ENCODE measurements around the gene NXNL1. TPM values are rescaled to one million over a fixed set of nuclear protein-coding genes. Genes with fewer than 3 reads are reported as not detected.

Gene NXNL1
- total RNA-seq, 1 donor: not detected

- Histone ChIP-seq H4K20me1 (ENCODE audit: insufficient read depth, low read length) (no peaks in the 10 kb centered on the region), H3K27ac (ENCODE audit: low read depth, low read length) (no peak overlapping the region)
- no peak for TF ChIP-seq CTCF (IDR thresholded peaks at IDR 0.05; ENCODE audit: extremely low read depth, low read depth, low read length)
Observed at GRCh38 chr19:17436094-17436873, 24.4 kb downstream of the NXNL1 start.

GRCh38 chr19:17435218-17435617, 25.5 kb downstream of the NXNL1 start:
- Histone ChIP-seq H3K4me1 (ENCODE audit: insufficient read depth, low read length) (no peaks in the 10 kb centered on the region), H3K27me3 (ENCODE audit: insufficient read depth, low read length) (no peaks in the 10 kb centered on the region), H3K4me2 (ENCODE audit: insufficient read depth, low read length) (no peak overlapping the region), H4K20me1 (ENCODE audit: insufficient read depth, low read length) (no peaks in the 10 kb centered on the region), H3K27ac (ENCODE audit: low read depth, low read length) (no peak overlapping the region), H3K36me3 (ENCODE audit: insufficient read depth, low read length) (no peaks in the 10 kb centered on the region), H2AFZ (ENCODE audit: low read length) (no peak overlapping the region), H3K79me2 (ENCODE audit: insufficient read depth, low read length) (no peaks in the 10 kb centered on the region), H3K9me3 (ENCODE audit: low read depth, low read length) (no peaks in the 10 kb centered on the region), H3K4me3 (ENCODE audit: insufficient read depth, low read length) (no peak overlapping the region)
- DNase-seq (ENCODE audit: insufficient read length, low spot score, missing footprints): no peak
- no peak for TF ChIP-seq CTCF (IDR thresholded peaks at IDR 0.05; ENCODE audit: extremely low read depth, low read depth, low read length)

More at GRCh38 chr19:17436094-17436873, 24.4 kb downstream of the NXNL1 start:
- H3K9me3 ChIP-seq (ENCODE audit: low read depth, low read length): no peaks in the 10 kb centered on the region
- DNase-seq (ENCODE audit: insufficient read length, low spot score, missing footprints): peak; percentile 52
- H3K4me3 ChIP-seq (ENCODE audit: insufficient read depth, low read length): no peak overlapping the region
- H3K79me2 ChIP-seq (ENCODE audit: insufficient read depth, low read length): no peaks in the 10 kb centered on the region
- no peaks in the 10 kb centered on the region for H3K27me3 ChIP-seq (ENCODE audit: insufficient read depth, low read length)
- H3K4me1 ChIP-seq (ENCODE audit: insufficient read depth, low read length): no peaks in the 10 kb centered on the region
- no peak overlapping the region for H2AFZ ChIP-seq (ENCODE audit: low read length)
- H3K4me2 ChIP-seq (ENCODE audit: insufficient read depth, low read length): no peak overlapping the region
- H3K36me3 ChIP-seq (ENCODE audit: insufficient read depth, low read length): no peaks in the 10 kb centered on the region

GRCh38 chr19:17431417-17431816, 29.3 kb downstream of the NXNL1 start:
- Histone ChIP-seq H3K79me2 (ENCODE audit: insufficient read depth, low read length) (no peaks in the 10 kb centered on the region), H3K4me2 (ENCODE audit: insufficient read depth, low read length) (no peak overlapping the region), H3K36me3 (ENCODE audit: insufficient read depth, low read length) (no peaks in the 10 kb centered on the region), H3K27ac (ENCODE audit: low read depth, low read length) (no peak overlapping the region), H4K20me1 (ENCODE audit: insufficient read depth, low read length) (no peaks in the 10 kb centered on the region), H3K4me3 (ENCODE audit: insufficient read depth, low read length) (no peak overlapping the region), H3K27me3 (ENCODE audit: insufficient read depth, low read length) (no peaks in the 10 kb centered on the region), H2AFZ (ENCODE audit: low read length) (no peak overlapping the region), H3K4me1 (ENCODE audit: insufficient read depth, low read length) (no peaks in the 10 kb centered on the region), H3K9me3 (ENCODE audit: low read depth, low read length) (no peaks in the 10 kb centered on the region)
- no peak for TF ChIP-seq CTCF (IDR thresholded peaks at IDR 0.05; ENCODE audit: extremely low read depth, low read depth, low read length)
- DNase-seq (ENCODE audit: insufficient read length, low spot score, missing footprints): no peak

DNA sequence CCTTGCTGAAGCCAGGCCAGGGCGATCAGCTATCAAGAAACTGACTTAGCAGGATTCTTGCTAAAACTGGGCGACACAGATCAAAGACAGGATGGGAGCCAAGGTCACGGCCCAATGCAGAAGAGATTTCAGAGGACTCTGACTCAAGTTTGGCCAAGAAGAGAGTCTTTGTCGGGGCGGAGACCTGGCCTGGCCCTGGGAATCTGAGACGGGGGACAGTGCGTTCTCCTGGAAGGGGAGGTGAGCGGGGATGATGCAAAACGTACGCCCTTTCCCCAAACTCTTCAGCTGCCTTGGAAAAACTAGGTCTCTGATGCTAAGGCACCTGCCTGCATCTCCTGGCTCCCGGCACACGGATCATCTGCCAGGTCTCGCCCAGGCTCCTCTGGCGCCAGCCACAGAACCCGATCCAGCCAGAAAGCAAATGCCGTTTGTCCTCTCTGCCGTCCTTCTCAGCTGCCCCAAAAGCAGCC, 31.0 kb downstream of the NXNL1 start:
- no peaks in the 10 kb centered on the region for H4K20me1 ChIP-seq (ENCODE audit: insufficient read depth, low read length)
- H3K4me3 ChIP-seq (ENCODE audit: insufficient read depth, low read length): no peak overlapping the region
- H2AFZ ChIP-seq (ENCODE audit: low read length): no peak overlapping the region
- no peak overlapping the region for H3K27ac ChIP-seq (ENCODE audit: low read depth, low read length)
- no peak for TF ChIP-seq CTCF (IDR thresholded peaks at IDR 0.05; ENCODE audit: extremely low read depth, low read depth, low read length)
- no peaks in the 10 kb centered on the region for H3K9me3 ChIP-seq (ENCODE audit: low read depth, low read length)
- H3K4me1 ChIP-seq (ENCODE audit: insufficient read depth, low read length): no peaks in the 10 kb centered on the region
- no peaks in the 10 kb centered on the region for H3K27me3 ChIP-seq (ENCODE audit: insufficient read depth, low read length)
- H3K79me2 ChIP-seq (ENCODE audit: insufficient read depth, low read length): no peaks in the 10 kb centered on the region
- no peaks in the 10 kb centered on the region for H3K36me3 ChIP-seq (ENCODE audit: insufficient read depth, low read length)
- H3K4me2 ChIP-seq (ENCODE audit: insufficient read depth, low read length): no peak overlapping the region
- DNase-seq (ENCODE audit: insufficient read length, low spot score, missing footprints): peak; percentile 46
